Endodermal cell (in vitro differentiated cells): ENCODE measurements around the gene ZNF618. TPM values are rescaled to one million over a fixed set of nuclear protein-coding genes. Genes with fewer than 3 reads are reported as not detected.
A peak's percentile ranks its signal among the peaks of the same experiment; 100 is the strongest.

ENCODE experiments used
- DNase-seq: peaks from one replicate; pipeline ENCODE4 v3.0.0-alpha.2; 2017
- H3K27ac ChIP-seq: 2 replicates; pipeline ENCODE4 v1.5.1; 2013; ENCODE audit warnings: mild to moderate bottlenecking, low read depth, low read length, moderate library complexity
- H3K27me3 ChIP-seq: 2 replicates; pipeline ENCODE4 v1.6.1; 2013; ENCODE audit warnings: mild to moderate bottlenecking, low read length, moderate library complexity; ENCODE audit not compliant: insufficient read depth, control insufficient read depth, poor library complexity, severe bottlenecking
- H3K36me3 ChIP-seq: 2 replicates; pipeline ENCODE4 v1.7.0; 2013; ENCODE audit warnings: mild to moderate bottlenecking, low read length, moderate library complexity; ENCODE audit not compliant: control insufficient read depth, insufficient read depth
- H3K4me1 ChIP-seq: one replicate; pipeline ENCODE4 v1.7.0; 2013; ENCODE audit warnings: low read length; ENCODE audit not compliant: control insufficient read depth, insufficient read depth
- H3K4me3 ChIP-seq: 2 replicates; pipeline ENCODE4 v1.5.1; 2013; ENCODE audit warnings: mild to moderate bottlenecking, low read length, moderate library complexity
- H3K9ac ChIP-seq: 2 replicates; pipeline ENCODE4 v1.6.1; 2013; ENCODE audit warnings: mild to moderate bottlenecking, low read length, moderate library complexity; ENCODE audit not compliant: poor library complexity, severe bottlenecking; ENCODE audit errors: extremely low read depth
- H3K9me3 ChIP-seq: 2 replicates; pipeline ENCODE4 v1.6.1; 2013; ENCODE audit warnings: mild to moderate bottlenecking, low read length, moderate library complexity; ENCODE audit not compliant: control insufficient read depth
- H3K27ac Mint-ChIP-seq: 2 replicates; pipeline ENCODE4 v1.8.0; 2020; ENCODE audit warnings: mixed read lengths
- H3K27me3 Mint-ChIP-seq: 2 replicates; pipeline ENCODE4 v1.8.0; 2021; ENCODE audit warnings: mild to moderate bottlenecking, mixed read lengths; ENCODE audit not compliant: insufficient read depth
- H3K36me3 Mint-ChIP-seq: 2 replicates; pipeline ENCODE4 v1.8.0; 2020; ENCODE audit warnings: low read depth, mixed read lengths
- H3K4me1 Mint-ChIP-seq: 2 replicates; pipeline ENCODE4 v1.8.0; 2020; ENCODE audit warnings: mixed read lengths
- H3K4me3 Mint-ChIP-seq: 2 replicates; pipeline ENCODE4 v1.8.0; 2020; ENCODE audit warnings: mild to moderate bottlenecking, moderate library complexity, mixed read lengths
- H3K9me3 Mint-ChIP-seq: 2 replicates; pipeline ENCODE4 v1.8.0; 2020; ENCODE audit warnings: mild to moderate bottlenecking, mixed read lengths
- WGBS, 2 experiments: methylation state at CpG; one replicate each; pipeline versions ENCODE4 v1.1.5 to v1.1.7; 2013; ENCODE audit warnings: missing lambda C conversion rate in 2 of 2, mixed read lengths in 1 of 2; ENCODE audit not compliant: insufficient coverage in 1 of 2, insufficient read length in 1 of 2; 5-methylcytosine and 5-hydroxymethylcytosine counted together
- total RNA-seq, 2 donors: library from RNA; stranded (reverse); fragmentation: NEBNext Ultra II Directional in 1 of 2; extraction: Animal tissue kit (Norgen Biotek cat#: 25700) in 1 of 2; gene quantifications; 2 replicates in 1 of 2; 3 replicates in 1 of 2; pipeline ENCODE4 v1.2.1, GENCODE V29; 2021
- TF ChIP-seq, protein P1 (sequence below): fragments of 200-600 bp; sonication (generic); conservative IDR thresholded peaks from 2 replicates; pipeline ENCODE4 v1.5.0; 2021; ENCODE audit warnings: antibody characterized with exemption, mild to moderate bottlenecking

ZNF618 gene
- total RNA-seq, 2 donors from 2014 or later = 34.5 to 37.5 TPM

DNA sequence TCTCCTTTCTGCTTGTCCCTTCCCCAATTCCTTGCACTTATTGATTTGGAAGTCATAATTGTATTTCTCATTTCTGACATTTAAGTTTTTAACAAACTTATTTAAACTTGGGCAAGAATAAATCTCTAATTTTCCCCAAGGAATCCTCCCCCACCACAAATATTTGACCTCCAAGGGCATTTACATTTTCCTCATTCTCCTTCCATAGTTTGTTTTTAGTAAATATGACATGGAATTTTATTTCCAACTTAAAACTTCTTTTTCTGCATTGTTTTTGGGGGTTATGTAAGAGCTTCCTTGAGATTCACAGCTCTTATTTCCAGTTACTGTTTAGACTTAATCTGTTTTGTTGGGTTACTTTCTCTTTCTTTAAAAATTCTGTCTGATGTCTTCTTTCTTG is 64.9 kb downstream of the ZNF618 start:
- Histone ChIP-seq H3K4me3 (no peak overlapping the region), H3K27me3 (no peaks in the 10 kb centered on the region), H3K4me1 (no peaks in the 10 kb centered on the region), H3K9ac (no peak overlapping the region), H3K36me3 (peaks cover 4% of the 10 kb centered on the region), H3K9me3 (no peaks in the 10 kb centered on the region), H3K27ac (no peak overlapping the region)
- Mint-ChIP-seq H3K4me3 (no peak overlapping the region), H3K27me3 (no peaks in the 10 kb centered on the region), H3K27ac (peak overlapping the region; percentile 23), H3K36me3 (peaks cover 9% of the 10 kb centered on the region), H3K4me1 (peaks cover 9% of the 10 kb centered on the region), H3K9me3 (no peaks in the 10 kb centered on the region)
- no peak for DNase-seq
- TF ChIP-seq, protein P1, sequence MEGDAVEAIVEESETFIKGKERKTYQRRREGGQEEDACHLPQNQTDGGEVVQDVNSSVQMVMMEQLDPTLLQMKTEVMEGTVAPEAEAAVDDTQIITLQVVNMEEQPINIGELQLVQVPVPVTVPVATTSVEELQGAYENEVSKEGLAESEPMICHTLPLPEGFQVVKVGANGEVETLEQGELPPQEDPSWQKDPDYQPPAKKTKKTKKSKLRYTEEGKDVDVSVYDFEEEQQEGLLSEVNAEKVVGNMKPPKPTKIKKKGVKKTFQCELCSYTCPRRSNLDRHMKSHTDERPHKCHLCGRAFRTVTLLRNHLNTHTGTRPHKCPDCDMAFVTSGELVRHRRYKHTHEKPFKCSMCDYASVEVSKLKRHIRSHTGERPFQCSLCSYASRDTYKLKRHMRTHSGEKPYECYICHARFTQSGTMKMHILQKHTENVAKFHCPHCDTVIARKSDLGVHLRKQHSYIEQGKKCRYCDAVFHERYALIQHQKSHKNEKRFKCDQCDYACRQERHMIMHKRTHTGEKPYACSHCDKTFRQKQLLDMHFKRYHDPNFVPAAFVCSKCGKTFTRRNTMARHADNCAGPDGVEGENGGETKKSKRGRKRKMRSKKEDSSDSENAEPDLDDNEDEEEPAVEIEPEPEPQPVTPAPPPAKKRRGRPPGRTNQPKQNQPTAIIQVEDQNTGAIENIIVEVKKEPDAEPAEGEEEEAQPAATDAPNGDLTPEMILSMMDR = no peak

DNA sequence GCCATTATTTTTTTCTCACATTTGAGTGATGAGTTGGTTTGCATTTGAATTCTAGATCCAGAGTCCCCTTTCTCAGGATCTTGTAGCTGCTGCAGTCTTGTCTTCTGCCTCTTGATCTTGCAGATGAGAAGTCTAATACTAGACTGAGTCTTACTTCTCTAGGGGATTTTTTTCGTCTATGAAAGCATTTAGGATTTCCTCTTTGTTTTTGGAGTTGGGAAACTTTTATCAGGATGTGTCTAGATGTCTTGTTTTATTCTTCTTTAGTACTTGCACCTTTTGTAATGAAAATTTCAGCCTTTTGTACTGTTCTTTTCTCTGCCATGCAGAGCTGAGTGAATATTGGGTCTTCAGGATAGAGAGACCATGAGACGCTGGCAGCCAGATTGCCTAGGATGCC is 65.4 kb downstream of the ZNF618 start:
- H3K36me3 Mint-ChIP-seq = peaks cover 9% of the 10 kb centered on the region
- Histone ChIP-seq H3K4me1 (no peaks in the 10 kb centered on the region), H3K27me3 (no peaks in the 10 kb centered on the region), H3K4me3 (no peak overlapping the region), H3K9me3 (no peaks in the 10 kb centered on the region), H3K9ac (no peak overlapping the region), H3K36me3 (peaks cover 4% of the 10 kb centered on the region), H3K27ac (no peak overlapping the region)
- H3K27me3 Mint-ChIP-seq = no peaks in the 10 kb centered on the region
- TF ChIP-seq, protein P1 = no peak
- DNase-seq = no peak
- H3K4me3 Mint-ChIP-seq = no peak overlapping the region
- peaks cover 9% of the 10 kb centered on the region for H3K4me1 Mint-ChIP-seq
- H3K27ac Mint-ChIP-seq = peak overlapping the region; percentile 23
- WGBS, 2 experiments = 91% methylated on average over 2 of the region's 2 CpGs; no CpG with 5 or more reads in 1 of the 2 experiments
- H3K9me3 Mint-ChIP-seq = no peaks in the 10 kb centered on the region

GRCh38 chr9:113943112-113944009 is 67.3 kb downstream of the ZNF618 start:
- no peak overlapping the region for H3K27ac ChIP-seq
- 91 to 100% methylated on average over 9 to 13 of the region's 13 CpGs for WGBS, 2 experiments
- no peaks in the 10 kb centered on the region for H3K27me3 Mint-ChIP-seq
- peak overlapping the region; percentile 74 for H3K27ac Mint-ChIP-seq
- no peaks in the 10 kb centered on the region for H3K9me3 ChIP-seq
- no peak for DNase-seq
- TF ChIP-seq, protein P1 = no peak
- H3K4me3 ChIP-seq = no peak overlapping the region
- no peaks in the 10 kb centered on the region for H3K27me3 ChIP-seq
- peaks cover 4% of the 10 kb centered on the region for H3K36me3 ChIP-seq
- H3K4me1 ChIP-seq = no peaks in the 10 kb centered on the region
- no peak overlapping the region for H3K9ac ChIP-seq
- H3K36me3 Mint-ChIP-seq = peaks cover 7% of the 10 kb centered on the region
- H3K9me3 Mint-ChIP-seq = no peaks in the 10 kb centered on the region
- peaks cover 7% of the 10 kb centered on the region for H3K4me1 Mint-ChIP-seq
- no peak overlapping the region for H3K4me3 Mint-ChIP-seq
